Smooth muscle cell (in vitro differentiated cells): ENCODE data around the gene PLD3. TPM values are rescaled to one million over a fixed set of nuclear protein-coding genes. Genes with fewer than 3 reads are reported as not detected.

Source experiments
- DNase-seq: peaks from one replicate; lab custom pipeline; 2025; ENCODE audit not compliant: unreplicated experiment; lab: John Stamatoyannopoulos, UW
- H2AFZ ChIP-seq: fragments of 200-600 bp; sonication (generic); 2 replicates; pipeline ENCODE4 v1.6.0; 2016; ENCODE audit warnings: antibody characterized with exemption, low read depth, mild to moderate bottlenecking
- H3F3A ChIP-seq: fragments of 200-600 bp; sonication (generic); 2 replicates; pipeline ENCODE4 v1.6.0; 2017; ENCODE audit warnings: antibody characterized with exemption, low read depth
- H3K27ac ChIP-seq: fragments of 200-600 bp; sonication (generic); 2 replicates; pipeline ENCODE4 v1.5.1; 2016; ENCODE audit warnings: low read depth, mild to moderate bottlenecking
- H3K27me3 ChIP-seq: fragments of 200-600 bp; sonication (generic); 2 replicates; pipeline ENCODE4 v1.6.1; 2016; ENCODE audit warnings: low read depth, mild to moderate bottlenecking
- H3K36me3 ChIP-seq: fragments of 200-600 bp; sonication (generic); 2 replicates; pipeline ENCODE4 v1.5.1; 2016; ENCODE audit warnings: low read depth
- H3K4me1 ChIP-seq: fragments of 200-600 bp; sonication (generic); 2 replicates; pipeline ENCODE4 v1.5.1; 2016; ENCODE audit warnings: low read depth
- H3K4me2 ChIP-seq: fragments of 200-600 bp; sonication (generic); 2 replicates; pipeline ENCODE4 v1.6.0; 2016; ENCODE audit warnings: mild to moderate bottlenecking
- H3K4me3 ChIP-seq: fragments of 200-600 bp; sonication (generic); 2 replicates; pipeline ENCODE4 v1.5.1; 2016; ENCODE audit warnings: mild to moderate bottlenecking
- H3K79me2 ChIP-seq: fragments of 200-600 bp; sonication (generic); 2 replicates; pipeline ENCODE4 v1.6.0; 2016; ENCODE audit warnings: low read depth, mild to moderate bottlenecking
- H3K9ac ChIP-seq: fragments of 200-600 bp; sonication (generic); 2 replicates; pipeline ENCODE4 v1.6.0; 2016; ENCODE audit warnings: low read depth
- H3K9me3 ChIP-seq: fragments of 200-600 bp; sonication (generic); replicated peaks from 2 replicates; pipeline ENCODE4 v1.5.1; 2016; ENCODE audit warnings: low read depth
- H4K20me1 ChIP-seq: fragments of 200-600 bp; sonication (generic); 2 replicates; pipeline ENCODE4 v1.6.0; 2016; ENCODE audit warnings: low read depth
- CTCF ChIP-seq: fragments of 200-600 bp; sonication (generic); IDR thresholded peaks from 2 replicates; pipeline ENCODE4 v1.5.1; 2017; ENCODE audit warnings: borderline replicate concordance, mild to moderate bottlenecking, antibody characterized with exemption; ENCODE audit not compliant: insufficient read depth, poor library complexity, severe bottlenecking
- WGBS: methylation state at CpG from one replicate; pipeline ENCODE4 v1.1.7; 2016; ENCODE audit warnings: low lambda C conversion rate; 5-methylcytosine and 5-hydroxymethylcytosine counted together
- polyA plus RNA-seq: library from polyadenylated mRNA; unstranded; fragments of >200 nt; fragmentation: Nextera tagmentation; extraction: Ambion mirVana; gene quantifications from 2 replicates; pipeline ENCODE4 v1.2.1, GENCODE V29; 2016
- total RNA-seq: library from RNA; depleted of rRNA; stranded (reverse); fragments of >200 nt; gene quantifications from 2 replicates; pipeline ENCODE4 v1.2.3, GENCODE V29; 2014

The PLD3 gene
- total and polyA plus RNA-seq, 2 experiments from 2014 or later = 716 to 1,023 TPM

GRCh38 chr19:40380199-40381037 is 31.9 kb downstream of the PLD3 start:
- Histone ChIP-seq H3K27ac (no peak overlapping the region), H3F3A (no peaks in the 10 kb centered on the region)
- DNase-seq = no peak

GRCh38 chr19:40381321-40381720 is 32.8 kb downstream of the PLD3 start:
- H3K36me3 ChIP-seq = no peaks in the 10 kb centered on the region
- H4K20me1 ChIP-seq = no peaks in the 10 kb centered on the region
- H3K9ac ChIP-seq = no peak overlapping the region
- H3K27ac ChIP-seq = no peak overlapping the region
- H3K79me2 ChIP-seq = no peaks in the 10 kb centered on the region
- no peaks in the 10 kb centered on the region for H3K27me3 ChIP-seq
- H3F3A ChIP-seq = no peaks in the 10 kb centered on the region
- H3K4me1 ChIP-seq = no peaks in the 10 kb centered on the region
- 94% methylated on average over 3 of the region's 3 CpGs for WGBS
- no peak for TF ChIP-seq CTCF
- no peaks in the 10 kb centered on the region for H3K9me3 ChIP-seq
- H3K4me3 ChIP-seq = no peak overlapping the region
- DNase-seq = no peak
- no peak overlapping the region for H2AFZ ChIP-seq
- no peak overlapping the region for H3K4me2 ChIP-seq

More at GRCh38 chr19:40380199-40381037, 31.9 kb downstream of the PLD3 start:
- 95% methylated on average over 33 of the region's 37 CpGs for WGBS
- no peaks in the 10 kb centered on the region for H3K79me2 ChIP-seq
- no peak overlapping the region for H2AFZ ChIP-seq
- H3K9me3 ChIP-seq = no peaks in the 10 kb centered on the region
- H3K4me3 ChIP-seq = no peak overlapping the region
- H3K9ac ChIP-seq = no peak overlapping the region
- TF ChIP-seq CTCF = no peak
- H3K4me2 ChIP-seq = no peak overlapping the region
- H3K4me1 ChIP-seq = no peaks in the 10 kb centered on the region
- H3K36me3 ChIP-seq = no peaks in the 10 kb centered on the region
- H3K27me3 ChIP-seq = no peaks in the 10 kb centered on the region
- H4K20me1 ChIP-seq = no peaks in the 10 kb centered on the region

- Histone ChIP-seq H3K4me2 (no peak overlapping the region), H3K79me2 (no peaks in the 10 kb centered on the region), H3K36me3 (no peaks in the 10 kb centered on the region), H3K9me3 (no peaks in the 10 kb centered on the region), H3K9ac (no peak overlapping the region), H3K27me3 (no peaks in the 10 kb centered on the region), H2AFZ (no peak overlapping the region), H3K4me1 (no peaks in the 10 kb centered on the region), H3K4me3 (no peak overlapping the region), H4K20me1 (no peaks in the 10 kb centered on the region), H3K27ac (no peak overlapping the region), H3F3A (no peaks in the 10 kb centered on the region)
- 93% methylated on average over 26 of the region's 28 CpGs for WGBS
- DNase-seq = no peak
- TF ChIP-seq CTCF = no peak
Observed at GRCh38 chr19:40383668-40384248, 35.3 kb downstream of the PLD3 start.
